T-cell (primary cell): Measurements from ENCODE around the gene MYB. TPM values are rescaled to one million over a fixed set of nuclear protein-coding genes. Genes with fewer than 3 reads are reported as not detected.

Experiments
- ATAC-seq, 4 experiments: fragments of 200-7000 bp in 3 of 4; fragments of 150-1000 bp in 1 of 4; cut with Tn5 transposase; replicated peaks in 1 of 4; 1 replicate in 3 of 4; 2 replicates in 1 of 4; pipeline ENCODE4 v1.10.0; 2021; ENCODE audit warnings: moderate library complexity in 3 of 4, mild to moderate bottlenecking in 2 of 4, moderate number of reproducible peaks in 1 of 4
- CTCF ChIA-PET, 2 donors: fragments of 300-600 bp; sonication (Branson Sonifier 250); formaldehyde crosslinking; loops; one replicate each; lab custom pipeline; 2022; ENCODE audit warnings: antibody characterized with exemption in 2 of 2; lab: Charles Lee
- POLR2A ChIA-PET, 2 donors: fragments of 300-600 bp; sonication (Branson Sonifier 250); formaldehyde crosslinking; loops; one replicate each; lab custom pipeline; 2022; ENCODE audit warnings: antibody characterized with exemption in 2 of 2; lab: Charles Lee
- DNase-seq, 35 experiments: peaks; one replicate each; pipeline versions ENCODE4 v3.0.0 to v3.0.0-alpha.2; 2013 to 2023
- H3K27ac ChIP-seq: one replicate; pipeline ENCODE4 v1.5.1; 2013; ENCODE audit warnings: low read length
- H3K27me3 ChIP-seq, 2 experiments: replicated peaks in 1 of 2; 1 replicate in 1 of 2; 2 replicates in 1 of 2; pipeline versions ENCODE4 v1.6.1 to v1.7.0; 2013; ENCODE audit warnings: low read length in 1 of 2, mixed read lengths in 1 of 2; ENCODE audit not compliant: control insufficient read depth in 2 of 2, insufficient read depth in 2 of 2; ENCODE audit errors: extremely low read depth in 1 of 2
- H3K36me3 ChIP-seq, 2 donors: 1 replicate in 1 of 2; 2 replicates in 1 of 2; pipeline versions ENCODE4 v1.6.1 to v1.7.0; 2013; ENCODE audit warnings: low read length in 1 of 2; ENCODE audit not compliant: control insufficient read depth in 2 of 2, insufficient read depth in 1 of 2; ENCODE audit errors: extremely low read depth in 1 of 2
- H3K4me1 ChIP-seq, 2 experiments: 1 replicate in 1 of 2; 2 replicates in 1 of 2; pipeline versions ENCODE4 v1.6.1 to v1.7.0; 2013; ENCODE audit warnings: low read length in 2 of 2, mixed read lengths in 1 of 2; ENCODE audit not compliant: insufficient read depth in 2 of 2, control insufficient read depth in 1 of 2; ENCODE audit errors: extremely low read depth in 1 of 2
- H3K4me3 ChIP-seq, 2 donors: 1 replicate in 1 of 2; 2 replicates in 1 of 2; pipeline versions ENCODE4 v1.5.1 to v1.7.0; 2013; ENCODE audit warnings: mild to moderate bottlenecking in 2 of 2, low read length in 1 of 2, moderate library complexity in 1 of 2; ENCODE audit not compliant: control insufficient read depth in 1 of 2; ENCODE audit errors: extremely low read depth in 1 of 2
- H3K9me3 ChIP-seq: 2 replicates; pipeline ENCODE4 v1.7.0; 2013
- H3K27ac Mint-ChIP-seq, 2 donors: one replicate each; pipeline ENCODE4 v1.8.0; 2020 to 2021; ENCODE audit warnings: mild to moderate bottlenecking in 2 of 2, mixed read lengths in 2 of 2
- H3K27me3 Mint-ChIP-seq, 2 donors: one replicate each; pipeline ENCODE4 v1.8.0; 2021 to 2022; ENCODE audit warnings: mixed read lengths in 2 of 2
- H3K36me3 Mint-ChIP-seq: one replicate; pipeline ENCODE4 v1.8.0; 2021; ENCODE audit warnings: mixed read lengths
- H3K4me1 Mint-ChIP-seq, 3 donors: one replicate each; pipeline ENCODE4 v1.8.0; 2020 to 2022; ENCODE audit warnings: mixed read lengths in 3 of 3, mild to moderate bottlenecking in 1 of 3
- H3K4me3 Mint-ChIP-seq, 3 donors: one replicate each; pipeline ENCODE4 v1.8.0; 2020 to 2022; ENCODE audit warnings: mild to moderate bottlenecking in 3 of 3, mixed read lengths in 3 of 3, moderate library complexity in 3 of 3
- H3K9me3 Mint-ChIP-seq, 3 donors: one replicate each; pipeline ENCODE4 v1.8.0; 2020 to 2022; ENCODE audit warnings: mixed read lengths in 3 of 3
- WGBS: methylation state at CpG from one replicate; pipeline ENCODE4 v1.1.5; 2013; ENCODE audit warnings: missing lambda C conversion rate; ENCODE audit not compliant: insufficient coverage; 5-methylcytosine and 5-hydroxymethylcytosine counted together
- total RNA-seq, 35 experiments: library from RNA in 6 of 35; stranded (reverse) in 6 of 35; fragments of 120-200 nt in 1 of 35; gene quantifications; one replicate each; pipeline versions ENCODE4 v1.2.1 to v1.2.4 and lab custom pipeline; 2013 to 2026

Gene MYB
- total RNA-seq, 5 donors from 2014 or later (not counting 1 experiment from before 2014, with no cell fraction given) = 4.4 to 23.9 (median 17.1) TPM

GRCh38 chr6:135224037-135224647 lies 43.0 kb downstream of the MYB start:
- H3K9me3 Mint-ChIP-seq = no peaks in the 10 kb centered on the region
- Histone ChIP-seq H3K36me3 (no peaks in the 10 kb centered on the region), H3K27ac (peak overlapping the region; percentile 48), H3K4me1 (peaks cover 4 to 8% of the 10 kb centered on the region in 2 experiments), H3K9me3 (no peaks in the 10 kb centered on the region), H3K4me3 (peak overlapping the region; percentile 23 to 30), H3K27me3 (no peaks in the 10 kb centered on the region)
- no peaks in the 10 kb centered on the region for H3K27me3 Mint-ChIP-seq
- H3K27ac Mint-ChIP-seq = peak overlapping the region; percentile 79 to 92
- ChIA-PET POLR2A (interaction anchor here in 1 of 2 donors (0.6 kb wide), 2 partner anchors 19 to 25 kb away, joined by 3 read pairs; no protein-coding TSS in a partner anchor), CTCF (interaction anchor here (0.6 to 1.2 kb wide), 2 partner anchors 40 to 298 kb away, joined by 3 to 4 read pairs; no protein-coding TSS in a partner anchor)
- peaks cover 11 to 19% (median 15%) of the 10 kb centered on the region in 3 donors for H3K4me1 Mint-ChIP-seq
- DNase-seq = peak in 1 of 35 experiments; percentile 43
- peaks cover 10% of the 10 kb centered on the region for H3K36me3 Mint-ChIP-seq
- peak in 2 of 4 experiments; percentile 40 to 61 for ATAC-seq
- peak overlapping the region; percentile 64 to 70 (median 69) for H3K4me3 Mint-ChIP-seq
- WGBS = no CpG with 5 or more reads among the region's 6 CpGs

DNA sequence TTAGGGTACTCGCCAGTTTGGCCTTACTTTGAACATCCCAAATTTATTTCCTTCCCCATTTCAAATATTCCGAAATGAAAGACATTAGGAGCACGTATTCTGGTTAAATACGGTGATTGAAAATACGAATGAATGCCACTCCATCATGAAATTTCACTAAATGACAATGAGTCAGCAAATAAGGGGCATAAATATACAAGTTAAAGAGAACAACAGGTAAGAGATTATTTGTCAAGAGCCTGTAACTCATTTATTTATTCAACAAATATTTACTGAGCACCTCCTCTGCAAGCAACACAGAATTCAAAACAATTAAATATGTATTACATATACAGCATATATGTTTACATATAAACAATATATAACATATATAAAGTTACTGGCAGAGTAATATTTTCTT lies 44.8 kb downstream of the MYB start:
- Histone ChIP-seq H3K9me3 (no peaks in the 10 kb centered on the region), H3K4me1 (peaks cover 4 to 8% of the 10 kb centered on the region in 2 experiments), H3K36me3 (no peaks in the 10 kb centered on the region), H3K4me3 (no peak overlapping the region), H3K27me3 (no peaks in the 10 kb centered on the region), H3K27ac (no peak overlapping the region)
- no peak for DNase-seq
- H3K4me1 Mint-ChIP-seq = peaks cover 11 to 19% (median 15%) of the 10 kb centered on the region in 3 donors
- H3K27me3 Mint-ChIP-seq = no peaks in the 10 kb centered on the region
- ATAC-seq = no peak
- H3K27ac Mint-ChIP-seq = no peak overlapping the region
- CTCF ChIA-PET = interaction anchor here in 1 of 2 donors (0.6 kb wide), 1 partner anchor 1565 kb away, joined by 3 read pairs; no protein-coding TSS in a partner anchor
- no peak overlapping the region for H3K4me3 Mint-ChIP-seq
- peaks cover 8% of the 10 kb centered on the region for H3K36me3 Mint-ChIP-seq
- no CpG with 5 or more reads among the region's 5 CpGs for WGBS
- no peaks in the 10 kb centered on the region for H3K9me3 Mint-ChIP-seq
- POLR2A ChIA-PET = interaction anchor here in 1 of 2 donors (0.7 kb wide), 2 partner anchors 48 to 201 kb away, joined by 4 to 7 read pairs; no protein-coding TSS in a partner anchor

GRCh38 chr6:135226537-135226936 lies 45.4 kb downstream of the MYB start:
- Histone ChIP-seq H3K4me1 (peaks cover 4 to 8% of the 10 kb centered on the region in 2 experiments), H3K36me3 (no peaks in the 10 kb centered on the region), H3K27ac (no peak overlapping the region), H3K27me3 (no peaks in the 10 kb centered on the region), H3K9me3 (no peaks in the 10 kb centered on the region), H3K4me3 (no peak overlapping the region)
- no peak for DNase-seq
- ChIA-PET CTCF (interaction anchor here in 1 of 2 donors (0.7 kb wide), 1 partner anchor 21 kb away, joined by 7 read pairs; no protein-coding TSS in a partner anchor), POLR2A (interaction anchor here in 1 of 2 donors (0.7 kb wide), 1 partner anchor 48 kb away, joined by 7 read pairs; no protein-coding TSS in a partner anchor)
- peak in 1 of 4 experiments; percentile 36 for ATAC-seq
- Mint-ChIP-seq H3K27ac (no peak overlapping the region), H3K9me3 (no peaks in the 10 kb centered on the region), H3K27me3 (no peaks in the 10 kb centered on the region), H3K4me1 (peaks cover 11 to 24% (median 16%) of the 10 kb centered on the region in 3 donors), H3K4me3 (no peak overlapping the region), H3K36me3 (peaks cover 8% of the 10 kb centered on the region)
- no CpG with 5 or more reads among the region's 1 CpG for WGBS

DNA sequence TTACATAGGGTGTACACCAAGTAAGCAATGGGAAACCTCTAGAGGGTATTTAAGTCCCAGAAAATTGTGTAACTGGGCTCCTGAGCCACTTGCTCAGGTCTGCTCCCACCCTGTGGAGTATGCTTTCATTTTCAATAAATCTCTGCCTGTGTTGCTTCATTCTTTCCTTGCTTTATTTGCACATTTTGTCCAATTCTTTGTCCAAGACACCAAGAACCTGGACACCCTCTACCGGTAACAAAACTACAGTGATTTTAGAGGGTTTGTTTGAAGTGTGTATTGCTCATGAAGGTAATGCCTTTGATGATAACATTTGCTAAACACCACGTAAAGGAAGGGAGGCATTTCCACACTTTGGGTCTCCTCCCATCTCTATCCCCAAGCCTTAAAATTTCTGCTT lies 46.2 kb downstream of the MYB start:
- Mint-ChIP-seq H3K27me3 (no peaks in the 10 kb centered on the region), H3K36me3 (peaks cover 8% of the 10 kb centered on the region), H3K9me3 (no peaks in the 10 kb centered on the region), H3K27ac (no peak overlapping the region), H3K4me3 (no peak overlapping the region), H3K4me1 (peaks cover 11 to 24% (median 16%) of the 10 kb centered on the region in 3 donors)
- CTCF ChIA-PET = interaction anchor here in 1 of 2 donors (0.6 kb wide), 1 partner anchor 9 kb away, joined by 9 read pairs; no protein-coding TSS in a partner anchor
- ATAC-seq (no peak), DNase-seq (no peak)
- Histone ChIP-seq H3K27ac (no peak overlapping the region), H3K27me3 (no peaks in the 10 kb centered on the region), H3K36me3 (no peaks in the 10 kb centered on the region), H3K4me1 (peaks cover 4 to 8% of the 10 kb centered on the region in 2 experiments), H3K9me3 (no peaks in the 10 kb centered on the region), H3K4me3 (no peak overlapping the region)
- no CpG with 5 or more reads among the region's 2 CpGs for WGBS
- POLR2A ChIA-PET = no interaction called here

DNA sequence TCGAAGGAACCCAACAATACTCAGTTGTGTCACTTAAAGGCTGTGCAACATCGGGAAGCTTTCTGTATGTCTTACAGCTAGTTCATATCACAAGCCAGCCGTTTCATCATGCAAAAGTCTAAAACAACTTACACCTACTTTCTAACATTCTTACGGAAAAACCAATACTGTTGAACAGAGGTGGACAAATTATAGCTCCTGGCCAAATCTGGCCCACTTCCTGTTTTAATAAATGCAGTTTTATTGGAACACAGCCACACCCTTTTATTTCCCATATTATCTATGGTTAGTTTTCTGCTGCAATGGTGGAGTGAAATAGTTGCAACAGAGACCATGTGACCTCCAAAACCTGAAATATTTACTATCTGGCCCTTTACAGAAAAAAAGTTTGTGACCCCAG lies 46.6 kb downstream of the MYB start:
- POLR2A ChIA-PET = no interaction called here
- Histone ChIP-seq H3K9me3 (no peaks in the 10 kb centered on the region), H3K27me3 (no peaks in the 10 kb centered on the region), H3K4me1 (peaks cover 4 to 8% of the 10 kb centered on the region in 2 experiments), H3K27ac (no peak overlapping the region), H3K36me3 (no peaks in the 10 kb centered on the region), H3K4me3 (no peak overlapping the region)
- H3K4me1 Mint-ChIP-seq = peaks cover 11 to 24% (median 16%) of the 10 kb centered on the region in 3 donors
- ATAC-seq = no peak
- no peak overlapping the region for H3K4me3 Mint-ChIP-seq
- CTCF ChIA-PET = interaction anchor here in 1 of 2 donors (0.6 kb wide), 1 partner anchor 9 kb away, joined by 9 read pairs; no protein-coding TSS in a partner anchor
- DNase-seq = no peak
- no peaks in the 10 kb centered on the region for H3K27me3 Mint-ChIP-seq
- H3K27ac Mint-ChIP-seq = no peak overlapping the region
- 95% methylated on average over 4 of the region's 4 CpGs for WGBS
- peaks cover 6% of the 10 kb centered on the region for H3K36me3 Mint-ChIP-seq
- H3K9me3 Mint-ChIP-seq = no peaks in the 10 kb centered on the region

GRCh38 chr6:135228486-135228885 lies 47.4 kb downstream of the MYB start:
- H3K4me3 Mint-ChIP-seq = no peak overlapping the region
- no peak overlapping the region for H3K4me3 ChIP-seq
- peaks cover 2 to 6% of the 10 kb centered on the region in 2 experiments for H3K4me1 ChIP-seq
- H3K27ac ChIP-seq = no peak overlapping the region
- H3K27me3 Mint-ChIP-seq = no peaks in the 10 kb centered on the region
- ATAC-seq (no peak), DNase-seq (no peak)
- CTCF ChIA-PET = no interaction called here
- H3K27ac Mint-ChIP-seq = no peak overlapping the region
- no peaks in the 10 kb centered on the region for H3K9me3 ChIP-seq
- POLR2A ChIA-PET = no interaction called here
- 78% methylated on average over 3 of the region's 6 CpGs for WGBS
- H3K27me3 ChIP-seq = no peaks in the 10 kb centered on the region
- H3K9me3 Mint-ChIP-seq = no peaks in the 10 kb centered on the region
- peaks cover 9 to 20% (median 14%) of the 10 kb centered on the region in 3 donors for H3K4me1 Mint-ChIP-seq
- peaks cover 2% of the 10 kb centered on the region for H3K36me3 Mint-ChIP-seq
- H3K36me3 ChIP-seq = no peaks in the 10 kb centered on the region
